Measurements from ENCODE around the gene USP32. TPM values are rescaled to one million over a fixed set of nuclear protein-coding genes. Genes with fewer than 3 reads are reported as not detected.
"Not testable (repeated sequence)": the region's sequence is repeated elsewhere in the genome, so short reads cannot be mapped to it uniquely, and the experiment has no call there.

Gene USP32
- total RNA-seq, 1 experiment from 2014 or later: 31.4 TPM

GRCh38 chr17:60372790-60373483 is 19.0 kb downstream of the USP32 start:
- DNase-seq (ENCODE audit: low read depth): peak; percentile 91

- no peak for DNase-seq (ENCODE audit: low read depth)
Observed at GRCh38 chr17:60371818-60372510, 20.0 kb downstream of the USP32 start.

- no peak for DNase-seq (ENCODE audit: low read depth)
Observed at GRCh38 chr17:60371416-60371815, 20.5 kb downstream of the USP32 start.

GRCh38 chr17:60369727-60370126 is 22.2 kb downstream of the USP32 start:
- no peak for DNase-seq (ENCODE audit: low read depth)

- DNase-seq (ENCODE audit: low read depth): no peak
Observed at GRCh38 chr17:60363700-60364405, 28.1 kb downstream of the USP32 start.

- DNase-seq (ENCODE audit: low read depth): no peak
Observed at GRCh38 chr17:60362329-60362728, 29.6 kb downstream of the USP32 start.

- no peak for DNase-seq (ENCODE audit: low read depth)
Observed at GRCh38 chr17:60361889-60362288, 30.0 kb downstream of the USP32 start.

- no peak for DNase-seq (ENCODE audit: low read depth)
Observed at GRCh38 chr17:60359415-60359814, 32.5 kb downstream of the USP32 start.

- no peak for DNase-seq (ENCODE audit: low read depth)
Observed at GRCh38 chr17:60358606-60359225, 33.2 kb downstream of the USP32 start.

GRCh38 chr17:60356940-60357339 is 35.0 kb downstream of the USP32 start:
- DNase-seq (ENCODE audit: low read depth): no peak

- DNase-seq (ENCODE audit: low read depth): no peak
Observed at GRCh38 chr17:60355663-60356594, 36.0 kb downstream of the USP32 start.

GRCh38 chr17:60354223-60354622 is 37.7 kb downstream of the USP32 start:
- DNase-seq (ENCODE audit: low read depth): peak; percentile 82

- no peak for DNase-seq (ENCODE audit: low read depth)
Observed at GRCh38 chr17:60353773-60354172, 38.2 kb downstream of the USP32 start.

- DNase-seq (ENCODE audit: low read depth): no peak
Observed at GRCh38 chr17:60352569-60352968, 39.4 kb downstream of the USP32 start.

- DNase-seq (ENCODE audit: low read depth): no peak
Observed at GRCh38 chr17:60352071-60352470, 39.9 kb downstream of the USP32 start.

- DNase-seq (ENCODE audit: low read depth): no peak
Observed at GRCh38 chr17:60351012-60351695, 40.8 kb downstream of the USP32 start.

- no peak for DNase-seq (ENCODE audit: low read depth)
Observed at GRCh38 chr17:60348616-60349015, 43.3 kb downstream of the USP32 start.

GRCh38 chr17:60345233-60345632 is 46.7 kb downstream of the USP32 start:
- DNase-seq (ENCODE audit: low read depth): no peak

GRCh38 chr17:60342492-60342891 is 49.4 kb downstream of the USP32 start:
- not testable (repeated sequence) for DNase-seq (ENCODE audit: low read depth)

GRCh38 chr17:60335289-60335688 is 56.6 kb downstream of the USP32 start:
- peak; percentile 44 for DNase-seq (ENCODE audit: low read depth)

GRCh38 chr17:60333628-60334031 is 58.3 kb downstream of the USP32 start:
- no peak for DNase-seq (ENCODE audit: low read depth)

Data from M059J (cell line).